ENCODE measurements around the gene PGAP1. TPM values are rescaled to one million over a fixed set of nuclear protein-coding genes. Genes with fewer than 3 reads are reported as not detected.

PGAP1 gene
- total and polyA plus RNA-seq, 5 donors from 2014 or later = 1.1 to 19.2 (median 2.2) TPM

- Mint-ChIP-seq H3K4me3 (no peak overlapping the region), H3K9me3 (peaks cover 0 to 6% (median 0%) of the 10 kb centered on the region in 7 donors), H3K36me3 (peaks cover 29% of the 10 kb centered on the region), H3K27ac (no peak overlapping the region), H3K4me1 (peaks cover 0 to 4% (median 1%) of the 10 kb centered on the region in 4 donors), H3K27me3 (no peaks in the 10 kb centered on the region)
- Histone ChIP-seq H3K9me3 (ENCODE audit: control insufficient read depth in 2 of 2, low read length in 2 of 2) (no peaks in the 10 kb centered on the region), H3K36me3 (ENCODE audit: control insufficient read depth, insufficient read depth, low read length) (peaks cover 10% of the 10 kb centered on the region), H3K4me3 (ENCODE audit: low read depth, low read length) (no peak overlapping the region), H3K4me1 (ENCODE audit: control insufficient read depth, insufficient read depth, low read length, poor library complexity, severe bottlenecking) (no peaks in the 10 kb centered on the region), H3K27ac (ENCODE audit: insufficient read depth, low read length, poor library complexity, severe bottlenecking) (no peak overlapping the region), H3K27me3 (ENCODE audit: control insufficient read depth, insufficient read depth, low read length) (no peaks in the 10 kb centered on the region)
- ATAC-seq (ENCODE audit: low read depth in 2 of 2) = no peak
- no peak for DNase-seq
Measured at GRCh38 chr2:196876364-196876763, 50.1 kb downstream of the PGAP1 start.

- H3K36me3 Mint-ChIP-seq = peaks cover 25% of the 10 kb centered on the region
Measured at GRCh38 chr2:196875414-196875813, 51.1 kb downstream of the PGAP1 start.

GRCh38 chr2:196873511-196873910, 53.0 kb downstream of the PGAP1 start:
- no peak overlapping the region for H3K4me3 ChIP-seq (ENCODE audit: low read depth, low read length)
- H3K9me3 ChIP-seq (ENCODE audit: control insufficient read depth in 2 of 2, low read length in 2 of 2) = no peaks in the 10 kb centered on the region
- H3K27me3 ChIP-seq (ENCODE audit: control insufficient read depth, insufficient read depth, low read length) = no peaks in the 10 kb centered on the region
- Mint-ChIP-seq H3K27ac (no peak overlapping the region), H3K9me3 (no peaks in the 10 kb centered on the region), H3K4me3 (no peak overlapping the region), H3K36me3 (peaks cover 18% of the 10 kb centered on the region), H3K4me1 (peaks cover 0 to 4% (median 1%) of the 10 kb centered on the region in 4 donors), H3K27me3 (no peaks in the 10 kb centered on the region)
- H3K4me1 ChIP-seq (ENCODE audit: control insufficient read depth, insufficient read depth, low read length, poor library complexity, severe bottlenecking) = no peaks in the 10 kb centered on the region
- no peak overlapping the region for H3K27ac ChIP-seq (ENCODE audit: insufficient read depth, low read length, poor library complexity, severe bottlenecking)
- DNase-seq = no peak
- peaks cover 10% of the 10 kb centered on the region for H3K36me3 ChIP-seq (ENCODE audit: control insufficient read depth, insufficient read depth, low read length)
- ATAC-seq (ENCODE audit: low read depth in 2 of 2) = no peak

More at GRCh38 chr2:196875414-196875813, 51.1 kb downstream of the PGAP1 start:
- peak in 1 of 2 donors; percentile 22 for ATAC-seq (ENCODE audit: low read depth in 2 of 2)
- Mint-ChIP-seq H3K4me1 (peaks cover 0 to 4% (median 1%) of the 10 kb centered on the region in 4 donors), H3K27ac (no peak overlapping the region), H3K9me3 (no peaks in the 10 kb centered on the region), H3K27me3 (no peaks in the 10 kb centered on the region), H3K4me3 (no peak overlapping the region)
- H3K36me3 ChIP-seq (ENCODE audit: control insufficient read depth, insufficient read depth, low read length) = peaks cover 10% of the 10 kb centered on the region
- peak in 1 of 3 donors; percentile 62 for DNase-seq
- no peak overlapping the region for H3K4me3 ChIP-seq (ENCODE audit: low read depth, low read length)
- H3K27ac ChIP-seq (ENCODE audit: insufficient read depth, low read length, poor library complexity, severe bottlenecking) = no peak overlapping the region
- no peaks in the 10 kb centered on the region for H3K9me3 ChIP-seq (ENCODE audit: control insufficient read depth in 2 of 2, low read length in 2 of 2)
- H3K4me1 ChIP-seq (ENCODE audit: control insufficient read depth, insufficient read depth, low read length, poor library complexity, severe bottlenecking) = no peaks in the 10 kb centered on the region
- H3K27me3 ChIP-seq (ENCODE audit: control insufficient read depth, insufficient read depth, low read length) = no peaks in the 10 kb centered on the region

GRCh38 chr2:196854629-196855028, 71.9 kb downstream of the PGAP1 start:
- Histone ChIP-seq H3K36me3 (ENCODE audit: control insufficient read depth, insufficient read depth, low read length) (peaks cover 13% of the 10 kb centered on the region), H3K9me3 (ENCODE audit: control insufficient read depth in 2 of 2, low read length in 2 of 2) (peaks cover 5 to 7% of the 10 kb centered on the region in 2 experiments), H3K4me3 (ENCODE audit: low read depth, low read length) (no peak overlapping the region), H3K27me3 (ENCODE audit: control insufficient read depth, insufficient read depth, low read length) (no peaks in the 10 kb centered on the region), H3K4me1 (ENCODE audit: control insufficient read depth, insufficient read depth, low read length, poor library complexity, severe bottlenecking) (no peaks in the 10 kb centered on the region), H3K27ac (ENCODE audit: insufficient read depth, low read length, poor library complexity, severe bottlenecking) (no peak overlapping the region)
- DNase-seq = no peak
- Mint-ChIP-seq H3K27me3 (no peaks in the 10 kb centered on the region), H3K27ac (no peak overlapping the region), H3K9me3 (peaks cover 0 to 11% (median 5%) of the 10 kb centered on the region in 7 donors), H3K4me1 (peaks cover 2 to 10% (median 3%) of the 10 kb centered on the region in 4 donors), H3K4me3 (no peak overlapping the region), H3K36me3 (peaks cover 24% of the 10 kb centered on the region)
- ATAC-seq (ENCODE audit: low read depth in 2 of 2) = no peak

GRCh38 chr2:196853301-196854087, 73.0 kb downstream of the PGAP1 start:
- Mint-ChIP-seq H3K9me3 (peaks cover 0 to 3% (median 1%) of the 10 kb centered on the region in 7 donors), H3K27ac (no peak overlapping the region), H3K4me1 (peaks cover 2 to 12% (median 3%) of the 10 kb centered on the region in 4 donors), H3K36me3 (peaks cover 15% of the 10 kb centered on the region), H3K4me3 (no peak overlapping the region), H3K27me3 (no peaks in the 10 kb centered on the region)
- Histone ChIP-seq H3K27ac (ENCODE audit: insufficient read depth, low read length, poor library complexity, severe bottlenecking) (no peak overlapping the region), H3K4me1 (ENCODE audit: control insufficient read depth, insufficient read depth, low read length, poor library complexity, severe bottlenecking) (no peaks in the 10 kb centered on the region), H3K9me3 (ENCODE audit: control insufficient read depth in 2 of 2, low read length in 2 of 2) (no peaks in the 10 kb centered on the region), H3K4me3 (ENCODE audit: low read depth, low read length) (no peak overlapping the region), H3K27me3 (ENCODE audit: control insufficient read depth, insufficient read depth, low read length) (no peaks in the 10 kb centered on the region), H3K36me3 (ENCODE audit: control insufficient read depth, insufficient read depth, low read length) (peaks cover 7% of the 10 kb centered on the region)
- DNase-seq (no peak), ATAC-seq (ENCODE audit: low read depth in 2 of 2) (no peak)

- H3K27me3 Mint-ChIP-seq = no peaks in the 10 kb centered on the region
Measured at GRCh38 chr2:196851088-196851487, 75.4 kb downstream of the PGAP1 start.

DNA sequence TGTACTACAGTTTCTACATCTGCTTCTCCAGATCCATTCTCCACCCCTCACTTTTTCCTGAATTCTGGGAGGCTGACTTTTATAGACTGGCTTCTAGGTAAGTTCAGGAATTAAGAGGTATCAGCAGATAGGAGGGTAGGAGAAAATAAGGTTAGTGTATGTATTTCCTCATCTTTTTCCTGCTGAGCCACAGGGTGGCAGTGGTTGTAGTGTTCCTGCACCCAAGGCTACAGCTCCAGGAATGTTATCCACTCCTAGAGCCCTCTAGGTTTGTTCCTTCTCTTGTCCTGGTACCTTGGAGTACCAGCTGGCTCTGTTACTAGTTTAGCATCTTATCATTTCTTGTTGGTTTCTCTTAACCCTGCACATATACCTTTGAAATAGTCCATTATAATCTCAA, 76.6 kb downstream of the PGAP1 start:
- Mint-ChIP-seq H3K9me3 (no peaks in the 10 kb centered on the region), H3K27me3 (no peaks in the 10 kb centered on the region), H3K36me3 (peaks cover 20% of the 10 kb centered on the region), H3K27ac (peak overlapping the region in 1 of 3 donors; percentile 18), H3K4me1 (peaks cover 7 to 16% (median 9%) of the 10 kb centered on the region in 4 donors), H3K4me3 (no peak overlapping the region)
- Histone ChIP-seq H3K9me3 (ENCODE audit: control insufficient read depth in 2 of 2, low read length in 2 of 2) (no peaks in the 10 kb centered on the region), H3K4me1 (ENCODE audit: control insufficient read depth, insufficient read depth, low read length, poor library complexity, severe bottlenecking) (peaks cover 3% of the 10 kb centered on the region), H3K27me3 (ENCODE audit: control insufficient read depth, insufficient read depth, low read length) (no peaks in the 10 kb centered on the region), H3K36me3 (ENCODE audit: control insufficient read depth, insufficient read depth, low read length) (peaks cover 7% of the 10 kb centered on the region), H3K4me3 (ENCODE audit: low read depth, low read length) (no peak overlapping the region), H3K27ac (ENCODE audit: insufficient read depth, low read length, poor library complexity, severe bottlenecking) (no peak overlapping the region)
- DNase-seq (no peak), ATAC-seq (ENCODE audit: low read depth in 2 of 2) (no peak)

More at GRCh38 chr2:196851088-196851487, 75.4 kb downstream of the PGAP1 start:
- Histone ChIP-seq H3K36me3 (ENCODE audit: control insufficient read depth, insufficient read depth, low read length) (no peaks in the 10 kb centered on the region), H3K9me3 (ENCODE audit: control insufficient read depth in 2 of 2, low read length in 2 of 2) (no peaks in the 10 kb centered on the region), H3K27me3 (ENCODE audit: control insufficient read depth, insufficient read depth, low read length) (no peaks in the 10 kb centered on the region), H3K4me3 (ENCODE audit: low read depth, low read length) (no peak overlapping the region), H3K27ac (ENCODE audit: insufficient read depth, low read length, poor library complexity, severe bottlenecking) (no peak overlapping the region), H3K4me1 (ENCODE audit: control insufficient read depth, insufficient read depth, low read length, poor library complexity, severe bottlenecking) (peaks cover 3% of the 10 kb centered on the region)
- Mint-ChIP-seq H3K9me3 (no peaks in the 10 kb centered on the region), H3K4me1 (peaks cover 6 to 16% (median 9%) of the 10 kb centered on the region in 4 donors), H3K36me3 (peaks cover 13% of the 10 kb centered on the region), H3K27ac (peak overlapping the region in 2 of 3 donors; percentile 35 to 47), H3K4me3 (no peak overlapping the region)
- DNase-seq = no peak
- ATAC-seq (ENCODE audit: low read depth in 2 of 2) = no peak
